Measurements from ENCODE around the gene ZFYVE19. TPM values are rescaled to one million over a fixed set of nuclear protein-coding genes. Genes with fewer than 3 reads are reported as not detected.

Gene ZFYVE19
- total RNA-seq, 1 experiment from 2014 or later, result 19.2 TPM

DNA sequence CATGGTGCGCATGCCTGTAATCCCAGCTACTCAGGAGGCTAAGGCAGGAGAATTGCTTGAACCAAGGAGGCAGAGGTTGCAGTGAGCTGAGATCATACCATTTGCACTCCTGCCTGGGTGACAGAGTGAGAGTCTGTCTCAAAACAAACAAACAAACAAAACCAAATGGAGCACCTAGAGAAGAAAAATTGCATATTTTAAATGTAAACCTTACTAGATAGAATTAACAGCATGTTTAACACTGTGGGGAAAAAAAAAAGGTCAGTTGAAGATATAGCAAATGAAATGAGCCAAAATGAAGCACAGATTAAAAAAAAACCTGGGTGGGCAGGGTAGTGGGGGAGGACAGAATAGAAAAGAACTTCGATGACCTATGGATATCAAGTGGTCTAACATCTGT, 14.3 kb downstream of the ZFYVE19 start:
- H3K36me3 Mint-ChIP-seq (ENCODE audit: insufficient read depth, unreplicated experiment), result peaks cover under 1% of the 10 kb centered on the region
- BruUV-seq (replicated peaks), result no TSS peak
- H3K9me3 Mint-ChIP-seq (ENCODE audit: unreplicated experiment), result no peaks in the 10 kb centered on the region
- TF ChIP-seq, protein P1, sequence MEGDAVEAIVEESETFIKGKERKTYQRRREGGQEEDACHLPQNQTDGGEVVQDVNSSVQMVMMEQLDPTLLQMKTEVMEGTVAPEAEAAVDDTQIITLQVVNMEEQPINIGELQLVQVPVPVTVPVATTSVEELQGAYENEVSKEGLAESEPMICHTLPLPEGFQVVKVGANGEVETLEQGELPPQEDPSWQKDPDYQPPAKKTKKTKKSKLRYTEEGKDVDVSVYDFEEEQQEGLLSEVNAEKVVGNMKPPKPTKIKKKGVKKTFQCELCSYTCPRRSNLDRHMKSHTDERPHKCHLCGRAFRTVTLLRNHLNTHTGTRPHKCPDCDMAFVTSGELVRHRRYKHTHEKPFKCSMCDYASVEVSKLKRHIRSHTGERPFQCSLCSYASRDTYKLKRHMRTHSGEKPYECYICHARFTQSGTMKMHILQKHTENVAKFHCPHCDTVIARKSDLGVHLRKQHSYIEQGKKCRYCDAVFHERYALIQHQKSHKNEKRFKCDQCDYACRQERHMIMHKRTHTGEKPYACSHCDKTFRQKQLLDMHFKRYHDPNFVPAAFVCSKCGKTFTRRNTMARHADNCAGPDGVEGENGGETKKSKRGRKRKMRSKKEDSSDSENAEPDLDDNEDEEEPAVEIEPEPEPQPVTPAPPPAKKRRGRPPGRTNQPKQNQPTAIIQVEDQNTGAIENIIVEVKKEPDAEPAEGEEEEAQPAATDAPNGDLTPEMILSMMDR (IDR thresholded peaks at IDR 0.05; ENCODE audit: unreplicated experiment), result no peak
- ChIA-PET POLR2A (no interaction called here), CTCF (interaction anchor here (0.6 to 0.7 kb wide), 2 partner anchors 122 to 516 kb away, joined by 3 to 6 read pairs; no protein-coding TSS in a partner anchor)
- H3K27ac Mint-ChIP-seq (ENCODE audit: low read depth, unreplicated experiment), result no peak overlapping the region
- intact Hi-C loops (cut with micrococcal nuclease), result no loop called here
- DNase-seq (ENCODE audit: unreplicated experiment), result no peak
- H3K27me3 Mint-ChIP-seq (ENCODE audit: insufficient read depth, unreplicated experiment), result no peaks in the 10 kb centered on the region
- H3K4me1 Mint-ChIP-seq (ENCODE audit: insufficient read depth, unreplicated experiment), result peaks cover 3% of the 10 kb centered on the region
- H3K4me3 Mint-ChIP-seq (ENCODE audit: unreplicated experiment), result no peak overlapping the region

DNA sequence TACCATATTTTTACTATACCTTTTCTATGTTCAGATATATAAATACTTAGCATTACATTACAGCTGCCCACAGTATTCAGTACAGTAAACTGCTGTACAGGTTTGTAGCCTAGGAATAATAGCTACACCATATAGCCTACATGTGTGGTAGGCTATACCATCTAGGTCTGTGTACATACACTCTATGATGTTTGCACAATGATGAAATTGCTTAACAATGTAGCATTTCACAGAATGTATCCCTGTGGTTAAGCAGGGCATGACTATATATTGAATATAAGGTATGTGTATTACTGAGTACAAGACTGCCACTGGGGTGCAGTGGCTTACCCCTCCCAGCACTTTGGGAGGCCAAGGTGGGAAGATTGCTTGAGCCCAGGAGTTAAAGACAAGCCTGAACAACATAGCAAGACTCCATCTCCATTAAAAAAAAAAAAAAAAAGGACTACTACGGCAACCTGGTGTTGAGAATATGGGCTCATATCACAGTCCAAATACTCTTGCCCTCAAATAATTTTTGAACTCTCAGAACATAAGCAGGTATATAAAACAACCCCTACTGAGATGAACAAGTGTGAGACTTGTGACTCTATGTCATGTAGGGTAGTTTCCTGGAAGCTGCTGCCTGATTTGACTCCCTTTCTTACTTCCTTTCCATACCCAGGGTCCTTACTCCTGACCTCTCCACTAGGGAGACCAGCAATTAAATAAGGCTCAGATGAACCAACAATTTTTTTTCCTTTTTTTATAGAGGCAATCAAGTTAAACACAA, 16.9 kb downstream of the ZFYVE19 start:
- peak; percentile 58 for DNase-seq (ENCODE audit: unreplicated experiment)
- no peak overlapping the region for H3K4me3 Mint-ChIP-seq (ENCODE audit: unreplicated experiment)
- intact Hi-C loops (cut with micrococcal nuclease), result no loop called here
- H3K27me3 Mint-ChIP-seq (ENCODE audit: insufficient read depth, unreplicated experiment), result no peaks in the 10 kb centered on the region
- no peaks in the 10 kb centered on the region for H3K36me3 Mint-ChIP-seq (ENCODE audit: insufficient read depth, unreplicated experiment)
- TF ChIP-seq, protein P1 (IDR thresholded peaks at IDR 0.05; ENCODE audit: unreplicated experiment), result no peak
- no TSS peak for BruUV-seq (replicated peaks)
- no peaks in the 10 kb centered on the region for H3K9me3 Mint-ChIP-seq (ENCODE audit: unreplicated experiment)
- H3K4me1 Mint-ChIP-seq (ENCODE audit: insufficient read depth, unreplicated experiment), result peaks cover 3% of the 10 kb centered on the region
- ChIA-PET CTCF (interaction anchor here (0.7 to 0.9 kb wide), 2 partner anchors 10 to 68 kb away, joined by 3 read pairs; no protein-coding TSS in a partner anchor), POLR2A (interaction anchor here (1.1 to 2.5 kb wide), 3 partner anchors 11 to 20 kb away, joined by 4 to 12 read pairs (median 5); partner anchors contain the start of genes DNAJC17, SPINT1 and ZFYVE19)
- H3K27ac Mint-ChIP-seq (ENCODE audit: low read depth, unreplicated experiment), result no peak overlapping the region

DNA sequence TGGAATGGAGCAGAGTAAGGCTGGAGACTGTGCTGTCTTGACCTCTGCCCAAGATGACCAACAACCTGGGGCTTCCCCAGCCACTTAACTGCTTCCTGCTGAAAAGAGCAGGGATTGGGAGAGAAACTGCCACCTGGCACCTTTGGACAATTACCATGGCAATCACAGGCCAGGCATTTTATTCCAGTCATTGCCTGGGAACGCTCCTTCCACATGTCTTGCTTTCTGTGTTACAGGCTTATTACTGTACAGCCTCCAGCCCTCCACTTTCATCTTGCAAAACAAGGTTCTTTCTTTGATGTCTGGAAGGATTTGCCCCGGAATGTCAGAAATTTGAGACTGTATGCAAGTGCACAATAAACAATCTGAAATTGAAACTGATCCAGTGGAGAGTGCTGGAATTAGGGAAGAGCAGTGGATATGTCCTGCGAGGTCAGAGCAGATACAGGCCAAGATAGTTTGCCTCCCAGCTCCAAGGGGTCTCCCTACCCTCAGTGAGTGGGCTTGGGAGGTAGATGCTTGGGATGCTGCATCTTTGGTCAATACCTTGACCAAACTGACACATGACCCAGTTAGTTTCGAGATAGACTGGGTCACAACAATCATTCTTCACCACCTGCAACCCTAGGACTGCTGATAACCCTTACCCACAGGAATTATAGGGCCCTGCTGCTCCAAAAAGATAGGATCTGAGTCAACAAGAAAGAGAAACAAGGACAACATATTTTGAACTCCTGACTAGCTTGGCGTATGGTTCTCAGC, 19.0 kb downstream of the ZFYVE19 start:
- ChIA-PET POLR2A (no interaction called here), CTCF (interaction anchor here (0.8 to 1.2 kb wide), 2 partner anchors 31 to 48 kb away, joined by 3 read pairs; no protein-coding TSS in a partner anchor)
- no peak overlapping the region for H3K27ac Mint-ChIP-seq (ENCODE audit: low read depth, unreplicated experiment)
- intact Hi-C loops (cut with micrococcal nuclease), result no loop called here
- H3K9me3 Mint-ChIP-seq (ENCODE audit: unreplicated experiment), result no peaks in the 10 kb centered on the region
- TF ChIP-seq, protein P1 (IDR thresholded peaks at IDR 0.05; ENCODE audit: unreplicated experiment), result no peak
- H3K4me1 Mint-ChIP-seq (ENCODE audit: insufficient read depth, unreplicated experiment), result peaks cover 3% of the 10 kb centered on the region
- H3K27me3 Mint-ChIP-seq (ENCODE audit: insufficient read depth, unreplicated experiment), result no peaks in the 10 kb centered on the region
- no peaks in the 10 kb centered on the region for H3K36me3 Mint-ChIP-seq (ENCODE audit: insufficient read depth, unreplicated experiment)
- no TSS peak for BruUV-seq (replicated peaks)
- DNase-seq (ENCODE audit: unreplicated experiment), result peak; percentile 55
- no peak overlapping the region for H3K4me3 Mint-ChIP-seq (ENCODE audit: unreplicated experiment)

DNA sequence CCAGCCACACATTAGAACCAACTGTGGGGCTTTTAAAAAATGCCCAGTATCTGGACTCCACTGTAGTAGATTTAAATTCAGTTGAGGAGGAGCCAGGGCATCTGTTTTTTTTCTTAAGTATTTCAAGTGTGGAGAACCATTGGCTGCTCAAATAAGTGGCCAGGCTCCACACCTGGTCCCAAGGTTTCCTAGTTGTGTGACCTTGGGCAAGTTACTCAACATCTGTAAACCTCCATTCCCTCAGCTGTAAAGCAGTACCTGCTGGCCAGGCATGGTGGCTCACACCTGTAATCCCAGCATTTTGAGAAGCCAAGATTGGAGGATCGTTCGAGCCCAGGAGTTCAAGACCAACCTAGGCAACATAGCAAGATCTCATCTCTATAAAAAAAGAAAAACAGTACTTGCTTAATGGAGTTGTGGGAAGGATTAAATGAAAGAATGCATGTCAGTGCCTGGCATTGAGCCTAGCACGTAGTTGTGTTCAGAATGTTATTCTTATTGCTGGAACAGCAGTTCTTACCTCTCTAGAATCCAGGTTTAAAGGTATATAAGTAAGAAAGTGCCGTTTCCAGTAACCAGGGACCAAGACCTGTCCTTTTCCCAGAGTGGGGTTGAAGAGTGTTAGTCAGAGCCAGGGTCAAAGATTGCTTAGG, 19.7 kb downstream of the ZFYVE19 start:
- DNase-seq (ENCODE audit: unreplicated experiment), result no peak
- CTCF ChIA-PET, result interaction anchor here (1.2 kb wide), 1 partner anchor 31 kb away, joined by 3 read pairs; no protein-coding TSS in a partner anchor
- Mint-ChIP-seq H3K27me3 (ENCODE audit: insufficient read depth, unreplicated experiment) (no peaks in the 10 kb centered on the region), H3K4me1 (ENCODE audit: insufficient read depth, unreplicated experiment) (peaks cover 3% of the 10 kb centered on the region), H3K27ac (ENCODE audit: low read depth, unreplicated experiment) (no peak overlapping the region), H3K9me3 (ENCODE audit: unreplicated experiment) (no peaks in the 10 kb centered on the region), H3K4me3 (ENCODE audit: unreplicated experiment) (no peak overlapping the region), H3K36me3 (ENCODE audit: insufficient read depth, unreplicated experiment) (no peaks in the 10 kb centered on the region)
- no TSS peak for BruUV-seq (replicated peaks)
- TF ChIP-seq, protein P1 (IDR thresholded peaks at IDR 0.05; ENCODE audit: unreplicated experiment), result no peak
- POLR2A ChIA-PET, result no interaction called here
- intact Hi-C loops (cut with micrococcal nuclease), result no loop called here
